HG02840 (cell line): ENCODE results near the gene ARHGAP21.

Experiments used
- ATAC-seq: cut with Tn5 transposase; IDR thresholded peaks from one replicate; pipeline ENCODE4 v1.9.1; 2021; ENCODE audit warnings: mild to moderate bottlenecking, moderate library complexity, moderate number of reproducible peaks; ENCODE audit not compliant: unreplicated experiment, low FRiP score

The ARHGAP21 gene

DNA sequence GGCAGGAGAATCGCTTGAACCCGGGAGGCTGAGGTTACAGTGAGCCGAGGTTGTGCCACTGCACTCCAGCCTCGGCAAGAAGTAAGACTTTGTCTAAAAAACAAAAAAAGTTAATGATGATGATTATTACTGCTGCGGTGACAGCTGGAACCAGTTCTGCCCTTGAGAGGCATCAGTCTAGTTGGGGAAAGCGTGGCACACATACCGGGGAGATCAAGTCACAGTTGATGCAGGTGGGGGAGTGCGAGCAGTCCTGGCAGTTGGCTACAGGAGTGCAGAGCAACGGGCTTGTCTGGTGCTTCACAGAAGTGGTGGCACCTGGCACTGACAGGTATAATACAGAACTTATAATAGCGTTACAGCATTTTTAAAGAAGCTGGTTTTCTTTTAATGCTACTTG, 173.0 kb downstream of the ARHGAP21 start:
- no peak for ATAC-seq

DNA sequence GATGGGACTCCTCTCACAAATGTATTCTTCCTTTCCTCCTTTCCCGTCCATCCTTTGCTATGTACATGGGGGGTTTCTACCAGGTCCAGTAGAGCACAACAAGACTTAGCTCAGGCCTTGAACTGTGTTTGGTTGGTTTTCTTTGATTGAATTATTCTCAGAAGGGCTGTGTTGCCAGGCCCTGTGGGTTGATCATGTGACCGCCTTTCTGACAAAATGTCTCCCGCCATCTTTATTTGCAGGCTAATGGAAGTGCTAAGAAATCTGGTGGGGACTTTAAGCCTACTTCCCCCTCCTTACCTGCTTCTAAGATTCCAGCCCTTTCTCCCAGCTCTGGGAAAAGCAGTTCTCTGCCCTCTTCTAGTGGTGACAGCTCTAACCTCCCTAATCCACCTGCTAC, 178.1 kb downstream of the ARHGAP21 start:
- no peak for ATAC-seq

DNA sequence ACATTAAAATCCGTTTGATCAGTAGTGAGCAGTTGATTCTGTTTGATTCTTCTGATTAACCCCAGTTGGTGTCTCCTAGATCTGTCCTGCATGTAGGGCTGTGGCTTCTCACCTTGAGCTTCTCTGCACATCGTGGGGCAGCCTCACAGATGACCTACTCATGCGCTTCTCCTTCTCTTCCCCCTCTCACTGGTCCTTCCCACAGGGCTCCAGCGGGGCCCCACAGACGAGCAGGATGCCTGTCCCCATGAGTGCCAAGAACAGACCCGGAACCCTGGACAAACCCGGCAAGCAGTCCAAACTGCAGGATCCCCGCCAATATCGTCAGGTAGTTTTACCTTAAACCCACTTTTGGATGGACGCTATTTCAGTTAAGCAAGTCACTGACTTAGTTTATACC, 178.9 kb downstream of the ARHGAP21 start:
- ATAC-seq: no peak

DNA sequence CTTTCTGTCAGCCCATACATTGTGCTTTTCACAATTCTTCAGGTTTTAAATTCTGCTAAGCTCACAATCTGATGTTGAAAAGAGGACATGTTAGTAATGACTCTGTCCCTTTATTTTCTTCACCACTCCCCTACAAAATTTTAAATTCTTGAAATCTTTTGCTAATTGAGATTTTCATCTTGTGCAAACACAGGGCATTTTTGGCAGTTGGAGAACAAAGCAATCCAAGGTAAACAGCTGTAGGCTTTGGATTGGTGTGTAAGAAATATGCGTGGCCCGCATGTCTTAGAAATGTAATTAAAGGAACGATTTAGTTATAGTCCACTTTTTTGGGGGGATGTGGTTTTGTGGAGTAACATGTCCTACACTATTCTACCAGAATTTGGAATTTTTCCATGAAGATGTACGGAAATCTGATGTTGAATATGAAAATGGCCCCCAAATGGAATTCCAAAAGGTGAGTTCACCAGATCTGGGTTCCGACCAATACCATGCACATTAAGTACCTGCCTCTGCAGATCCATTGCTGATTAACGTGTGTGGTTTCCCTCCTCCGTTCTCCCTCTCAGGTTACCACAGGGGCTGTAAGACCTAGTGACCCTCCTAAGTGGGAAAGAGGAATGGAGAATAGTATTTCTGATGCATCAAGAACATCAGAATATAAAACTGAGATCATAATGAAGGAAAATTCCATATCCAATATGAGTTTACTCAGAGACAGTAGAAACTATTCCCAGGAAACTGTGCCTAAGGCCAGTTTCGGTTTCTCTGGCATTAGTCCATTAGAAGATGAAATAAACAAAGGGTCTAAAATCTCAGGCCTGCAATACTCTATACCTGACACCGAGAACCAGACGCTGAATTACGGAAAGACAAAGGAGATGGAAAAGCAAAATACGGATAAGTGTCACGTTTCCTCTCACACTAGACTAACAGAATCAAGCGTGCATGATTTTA, 181.1 kb downstream of the ARHGAP21 start:
- no peak for ATAC-seq

DNA sequence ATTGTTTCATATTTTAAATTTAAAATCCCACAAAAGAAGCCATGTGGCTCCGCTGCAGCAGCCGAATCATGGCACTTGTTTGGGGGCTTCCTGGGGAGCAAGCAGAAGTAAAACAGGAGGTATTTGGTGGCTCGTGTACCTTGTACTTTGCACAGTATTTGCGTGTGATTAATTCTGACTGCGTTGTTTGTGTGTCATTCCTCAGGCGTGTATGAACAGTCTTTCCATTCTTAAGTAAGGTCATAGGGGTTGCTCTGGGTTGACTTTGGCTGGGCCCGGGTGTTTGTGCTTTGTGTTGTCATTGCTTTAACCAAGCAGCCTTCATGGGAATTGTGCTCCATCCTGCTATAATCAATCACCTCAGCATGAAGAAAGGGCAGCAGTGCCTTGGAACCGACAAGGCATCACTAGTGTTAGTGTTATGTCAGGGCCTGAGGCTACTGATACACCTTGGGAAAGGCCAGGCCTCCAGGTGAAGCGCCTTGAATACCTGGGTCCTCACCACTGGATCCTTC, 182.4 kb downstream of the ARHGAP21 start:
- no peak for ATAC-seq

DNA sequence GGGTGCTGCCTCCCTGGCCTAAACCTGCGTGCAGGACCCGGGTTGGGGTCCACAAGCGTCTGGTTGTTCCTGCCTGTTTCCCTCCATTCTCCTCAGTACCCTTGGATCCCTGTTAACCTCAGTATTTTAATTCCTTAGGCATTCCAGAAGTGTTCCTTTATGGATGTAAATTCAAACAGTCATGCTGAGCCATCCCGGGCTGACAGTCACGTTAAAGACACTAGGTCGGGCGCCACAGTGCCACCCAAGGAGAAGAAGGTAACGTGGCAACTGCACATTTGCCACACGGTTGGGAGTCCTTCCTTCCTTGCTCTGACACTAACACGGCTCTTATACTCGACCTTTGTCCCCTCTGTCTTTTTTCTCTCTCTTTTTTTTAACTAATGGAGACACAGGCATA, 187.1 kb downstream of the ARHGAP21 start:
- no peak for ATAC-seq

DNA sequence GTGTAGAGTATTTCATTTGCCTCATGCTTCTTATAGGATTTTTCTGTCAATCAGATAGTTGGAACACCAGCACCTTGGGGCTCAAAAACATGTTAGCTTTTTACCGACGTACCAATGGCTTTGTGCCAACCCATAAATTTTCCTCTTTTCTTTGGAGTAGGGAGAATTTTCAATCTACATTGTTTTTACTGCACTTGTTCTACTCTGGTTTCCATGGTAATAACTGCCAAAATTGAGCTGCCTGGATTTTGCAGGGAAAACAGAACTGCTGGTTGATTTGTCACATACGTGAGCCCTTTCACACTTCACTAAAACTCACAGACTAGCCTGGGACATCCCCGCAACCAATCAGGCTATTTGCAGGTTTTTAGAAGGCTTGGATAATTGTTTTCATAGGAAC, 189.7 kb downstream of the ARHGAP21 start:
- no peak for ATAC-seq
